Gastrocnemius medialis (tissue), 4 donors: Measurements from ENCODE around the gene TAF11L3. TPM values are rescaled to one million over a fixed set of nuclear protein-coding genes. Genes with fewer than 3 reads are reported as not detected.
"Not testable (repeated sequence)": the region's sequence is repeated elsewhere in the genome, so short reads cannot be mapped to it uniquely, and the experiment has no call there.

Experiments
- ATAC-seq, 2 donors: fragments of 150-250 bp; one replicate each; pipeline ENCODE4 v1.9.1; 2016
- DNase-seq, 2 donors: peaks; one replicate each; pipeline ENCODE4 v3.0.0-alpha.2; 2019
- H3K27ac ChIP-seq, 4 donors: fragments of 200-600 bp; sonication (generic); 1 replicate in 1 of 4; 2 replicates in 3 of 4; pipeline ENCODE4 v1.5.1; 2016 to 2018; ENCODE audit warnings: mild to moderate bottlenecking in 2 of 4, moderate library complexity in 1 of 4
- H3K27me3 ChIP-seq, 3 donors: fragments of 200-600 bp; sonication (generic) in 2 of 3; 1 replicate in 1 of 3; 2 replicates in 2 of 3; pipeline versions ENCODE4 v1.5.1 to v1.6.0; 2016 to 2019; ENCODE audit warnings: mild to moderate bottlenecking in 1 of 3, moderate library complexity in 1 of 3
- H3K36me3 ChIP-seq, 2 donors: fragments of 200-600 bp; sonication (generic) in 1 of 2; one replicate each; pipeline ENCODE4 v1.5.1; 2017 to 2018
- H3K4me1 ChIP-seq, 2 donors: fragments of 200-600 bp; sonication (generic) in 1 of 2; one replicate each; pipeline ENCODE4 v1.5.1; 2016 to 2017; ENCODE audit warnings: mild to moderate bottlenecking in 2 of 2
- H3K4me3 ChIP-seq, 4 donors: fragments of 200-600 bp; sonication (generic) in 3 of 4; 1 replicate in 1 of 4; 2 replicates in 3 of 4; pipeline ENCODE4 v1.5.1; 2016 to 2019; ENCODE audit warnings: mild to moderate bottlenecking in 2 of 4
- H3K9me3 ChIP-seq, 3 donors: fragments of 200-600 bp; sonication (generic) in 2 of 3; 1 replicate in 1 of 3; 2 replicates in 2 of 3; pipeline ENCODE4 v1.5.1; 2016 to 2019
- CTCF ChIP-seq, 5 experiments: fragments of 450-650 bp in 3 of 5; fragments of 200-600 bp in 2 of 5; sonication (generic) in 2 of 5; IDR thresholded peaks in 4 of 5; conservative IDR thresholded peaks in 1 of 5; 1 replicate in 4 of 5; 2 replicates in 1 of 5; pipeline ENCODE4 v1.5.1; 2016 to 2019; ENCODE audit warnings: antibody characterized with exemption in 5 of 5, mild to moderate bottlenecking in 3 of 5, moderate library complexity in 3 of 5
- POLR2A ChIP-seq, 2 donors: fragments of 450-650 bp; IDR thresholded peaks; one replicate each; pipeline ENCODE4 v1.6.1; 2017; ENCODE audit warnings: antibody characterized with exemption in 2 of 2, mild to moderate bottlenecking in 2 of 2, moderate library complexity in 2 of 2
- in situ Hi-C, 4 donors: fragments of 200-750 bp; cut with MboI; loops; one replicate each; pipeline versions ENCODE4 v1.15.0 to v1.8.0; 2017; ENCODE audit warnings: low sequenced_read_pairs in 4 of 4
- intact Hi-C: fragments of 100-400 bp; cut with DNase I; formaldehyde crosslinking; loops from one replicate; pipeline ENCODE4 v1.15.1; 2023; ENCODE audit warnings: low total_unique reads
- total RNA-seq, 4 donors: library from RNA; depleted of rRNA; stranded (reverse); fragments of >200 nt; gene quantifications; one replicate each; pipeline versions ENCODE4 v1.1.0 to v1.2.3, GENCODE V29; 2016

The TAF11L3 gene
- total RNA-seq, 4 donors from 2014 or later = not detected

- Histone ChIP-seq H3K4me1 (no peaks in the 10 kb centered on the region), H3K27me3 (no peaks in the 10 kb centered on the region), H3K4me3 (no peak overlapping the region), H3K36me3 (no peaks in the 10 kb centered on the region), H3K27ac (no peak overlapping the region), H3K9me3 (no peaks in the 10 kb centered on the region)
- in situ Hi-C loops (no loop called here), intact Hi-C loops (no loop called here)
- DNase-seq (no peak), ATAC-seq (no peak)
- TF ChIP-seq POLR2A (IDR thresholded peaks at IDR 0.05) (no peak), CTCF (IDR thresholded peaks at IDR 0.05 in 4 of 5, conservative IDR thresholded peaks at IDR 0.05 in 1 of 5) (no peak)
These were observed 35.4 kb upstream of the TAF11L3 start for GRCh38 chr5:17482790-17483189.

- H3K4me1 ChIP-seq, in situ Hi-C loops, H3K9me3 ChIP-seq, DNase-seq, intact Hi-C loops, H3K27ac ChIP-seq, H3K4me3 ChIP-seq, ATAC-seq, H3K36me3 ChIP-seq, H3K27me3 ChIP-seq: not testable (repeated sequence)
These were observed 31.5 kb upstream of the TAF11L3 start for GRCh38 chr5:17486464-17487173.

GRCh38 chr5:17487174-17487512, 31.0 kb upstream of the TAF11L3 start:
- no peak overlapping the region for H3K4me3 ChIP-seq
- DNase-seq = no peak
- no peaks in the 10 kb centered on the region for H3K4me1 ChIP-seq
- TF ChIP-seq CTCF (IDR thresholded peaks at IDR 0.05 in 4 of 5, conservative IDR thresholded peaks at IDR 0.05 in 1 of 5) = no peak
- TF ChIP-seq POLR2A (IDR thresholded peaks at IDR 0.05) = no peak
- no peaks in the 10 kb centered on the region for H3K27me3 ChIP-seq
- no peaks in the 10 kb centered on the region for H3K36me3 ChIP-seq
- ATAC-seq = no peak
- no peaks in the 10 kb centered on the region for H3K9me3 ChIP-seq
- intact Hi-C loops = no loop called here
- no peak overlapping the region for H3K27ac ChIP-seq
- in situ Hi-C loops = no loop called here

- H3K4me1 ChIP-seq, DNase-seq, ATAC-seq, H3K4me3 ChIP-seq, H3K27ac ChIP-seq, in situ Hi-C loops, H3K9me3 ChIP-seq, intact Hi-C loops, H3K36me3 ChIP-seq, H3K27me3 ChIP-seq: not testable (repeated sequence)
These were observed 26.9 kb upstream of the TAF11L3 start for GRCh38 chr5:17491257-17491656.

- DNase-seq = no peak
- no peaks in the 10 kb centered on the region for H3K9me3 ChIP-seq
- no peaks in the 10 kb centered on the region for H3K36me3 ChIP-seq
- no peak overlapping the region for H3K27ac ChIP-seq
- no peaks in the 10 kb centered on the region for H3K27me3 ChIP-seq
- intact Hi-C loops (no loop called here), in situ Hi-C loops (no loop called here)
- no peak overlapping the region for H3K4me3 ChIP-seq
- no peak for ATAC-seq
- H3K4me1 ChIP-seq = no peaks in the 10 kb centered on the region
- TF ChIP-seq CTCF (IDR thresholded peaks at IDR 0.05 in 4 of 5, conservative IDR thresholded peaks at IDR 0.05 in 1 of 5) = no peak
- no peak for TF ChIP-seq POLR2A (IDR thresholded peaks at IDR 0.05)
These were observed 25.4 kb upstream of the TAF11L3 start for GRCh38 chr5:17492770-17493169.

GRCh38 chr5:17497446-17497845, 20.7 kb upstream of the TAF11L3 start:
- H3K9me3 ChIP-seq = no peaks in the 10 kb centered on the region
- DNase-seq (no peak), ATAC-seq (no peak)
- no peak overlapping the region for H3K27ac ChIP-seq
- intact Hi-C loops (no loop called here), in situ Hi-C loops (no loop called here)
- H3K4me3 ChIP-seq = no peak overlapping the region
- H3K27me3 ChIP-seq = no peaks in the 10 kb centered on the region
- H3K4me1 ChIP-seq = no peaks in the 10 kb centered on the region
- H3K36me3 ChIP-seq = no peaks in the 10 kb centered on the region
- TF ChIP-seq POLR2A (IDR thresholded peaks at IDR 0.05) (no peak), CTCF (IDR thresholded peaks at IDR 0.05 in 4 of 5, conservative IDR thresholded peaks at IDR 0.05 in 1 of 5) (no peak)

GRCh38 chr5:17497931-17498330, 20.2 kb upstream of the TAF11L3 start, which contains the start of gene TAF11L2:
Gene TAF11L2 (plus strand): TSS chr5:17498231.
- H3K4me3 ChIP-seq, H3K9me3 ChIP-seq, in situ Hi-C loops, DNase-seq, H3K27ac ChIP-seq, intact Hi-C loops, H3K4me1 ChIP-seq, H3K36me3 ChIP-seq, ATAC-seq, H3K27me3 ChIP-seq: not testable (repeated sequence)
